Nephron progenitor cell (in vitro differentiated cells): ENCODE measurements around the gene RNASE13.

Experiments
- DNase-seq: peaks from one replicate; pipeline ENCODE4 v3.0.0; 2021
- H3K27ac Mint-ChIP-seq: 2 replicates; pipeline ENCODE4 v1.8.0; 2021; ENCODE audit warnings: mild to moderate bottlenecking, moderate library complexity, mixed read lengths
- H3K27me3 Mint-ChIP-seq: 2 replicates; pipeline ENCODE4 v1.8.0; 2021; ENCODE audit warnings: mild to moderate bottlenecking, low read depth, mixed read lengths; ENCODE audit not compliant: poor library complexity
- H3K36me3 Mint-ChIP-seq: 2 replicates; pipeline ENCODE4 v1.8.0; 2021; ENCODE audit warnings: low read depth, mixed read lengths
- H3K4me1 Mint-ChIP-seq: 2 replicates; pipeline ENCODE4 v1.8.0; 2021; ENCODE audit warnings: mixed read lengths
- H3K4me3 Mint-ChIP-seq: 2 replicates; pipeline ENCODE4 v1.8.0; 2021; ENCODE audit warnings: mild to moderate bottlenecking, moderate library complexity, mixed read lengths
- H3K9me3 Mint-ChIP-seq: 2 replicates; pipeline ENCODE4 v1.8.0; 2021; ENCODE audit warnings: mild to moderate bottlenecking, moderate library complexity, mixed read lengths
- CTCF ChIP-seq: fragments of 200-600 bp; sonication (generic); IDR thresholded peaks from 2 replicates; pipeline ENCODE4 v1.5.0; 2021; ENCODE audit warnings: antibody characterized with exemption

Gene RNASE13

DNA sequence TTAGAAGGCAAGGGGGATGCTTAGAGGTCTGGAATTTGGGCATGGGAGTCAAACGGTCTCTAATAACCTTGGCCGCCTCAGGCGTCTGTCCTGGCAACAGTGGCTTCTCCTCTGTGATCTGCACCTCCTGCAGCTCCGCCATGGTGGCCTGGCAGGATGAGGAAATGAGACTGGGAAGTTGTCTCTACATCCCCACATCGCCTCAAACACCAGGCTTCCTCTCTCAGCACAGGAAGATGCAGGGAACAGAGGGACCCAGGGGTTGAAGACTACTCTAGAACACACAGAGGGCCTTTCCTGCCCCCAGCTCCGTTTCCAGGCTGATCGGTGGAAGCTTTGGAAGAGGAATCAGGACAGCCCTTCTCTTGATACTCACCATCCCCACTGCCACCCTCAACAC, 11.4 kb downstream of the RNASE13 start:
- Mint-ChIP-seq H3K27me3 (peaks cover 38% of the 10 kb centered on the region), H3K27ac (no peak overlapping the region), H3K4me3 (peak overlapping the region; percentile 86), H3K36me3 (peaks cover 36% of the 10 kb centered on the region), H3K4me1 (peaks cover 57% of the 10 kb centered on the region), H3K9me3 (no peaks in the 10 kb centered on the region)
- no peak for TF ChIP-seq CTCF
- no peak for DNase-seq

- H3K27me3 Mint-ChIP-seq, result peaks cover 38% of the 10 kb centered on the region
- no peak for DNase-seq
- H3K9me3 Mint-ChIP-seq, result no peaks in the 10 kb centered on the region
- peaks cover 56% of the 10 kb centered on the region for H3K4me1 Mint-ChIP-seq
- TF ChIP-seq CTCF, result no peak
- peak overlapping the region; percentile 56 for H3K4me3 Mint-ChIP-seq
- H3K36me3 Mint-ChIP-seq, result peaks cover 36% of the 10 kb centered on the region
- no peak overlapping the region for H3K27ac Mint-ChIP-seq
Observed at GRCh38 chr14:21022686-21023085, 11.9 kb downstream of the RNASE13 start.

DNA sequence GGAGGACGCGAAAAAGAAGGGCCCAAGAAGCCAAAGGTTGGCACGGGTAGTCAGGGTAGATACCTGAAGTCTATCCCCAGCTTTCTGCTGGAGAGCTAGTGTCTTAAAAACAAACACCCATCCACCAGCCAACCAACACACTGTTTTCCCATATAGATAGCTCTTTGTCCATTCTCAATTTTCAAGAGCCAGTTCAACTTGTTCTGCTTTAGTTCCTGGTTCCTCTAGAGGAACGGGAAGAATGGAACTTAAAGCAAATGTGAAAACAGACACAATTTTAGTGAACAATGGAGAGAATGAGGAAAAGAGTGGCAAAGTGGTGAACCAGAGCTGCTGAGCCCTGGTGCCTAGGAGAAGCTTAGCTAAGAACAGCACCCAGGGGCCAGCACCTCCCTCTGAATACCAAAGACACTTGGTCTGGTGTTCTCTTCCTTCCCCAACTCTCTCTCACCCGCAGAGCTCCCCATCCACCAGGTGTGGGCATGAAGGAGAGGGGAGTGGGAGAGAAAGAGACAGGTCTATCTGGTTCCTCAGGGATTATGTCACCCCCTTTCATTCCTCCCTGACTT, 13.5 kb downstream of the RNASE13 start:
- peaks cover 36% of the 10 kb centered on the region for H3K36me3 Mint-ChIP-seq

DNA sequence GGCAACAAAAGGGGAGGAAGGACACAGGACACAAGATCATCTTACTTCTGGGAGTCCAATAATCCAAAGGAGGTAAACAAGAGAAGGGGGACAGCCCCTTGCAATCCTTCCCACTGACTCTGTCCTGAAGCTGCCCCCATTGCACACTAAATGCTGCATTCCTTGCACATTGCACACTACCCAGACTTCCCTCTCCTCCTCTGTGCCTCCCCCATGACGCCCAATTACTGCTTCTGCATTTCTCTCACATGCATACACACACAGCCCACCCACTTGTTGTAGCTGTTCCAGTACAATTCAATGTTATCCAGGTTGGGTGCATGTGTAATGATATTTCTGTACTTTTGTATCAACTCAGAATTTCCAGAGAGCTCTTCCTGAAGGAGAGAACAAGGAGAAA, 15.2 kb downstream of the RNASE13 start:
- no peak overlapping the region for H3K4me3 Mint-ChIP-seq
- peaks cover 52% of the 10 kb centered on the region for H3K4me1 Mint-ChIP-seq
- peaks cover 38% of the 10 kb centered on the region for H3K27me3 Mint-ChIP-seq
- no peak for DNase-seq
- no peak for TF ChIP-seq CTCF
- no peak overlapping the region for H3K27ac Mint-ChIP-seq
- H3K36me3 Mint-ChIP-seq, result peaks cover 36% of the 10 kb centered on the region
- H3K9me3 Mint-ChIP-seq, result no peaks in the 10 kb centered on the region

More for the DNA sequence above, 13.5 kb downstream of the RNASE13 start:
- H3K4me3 Mint-ChIP-seq, result no peak overlapping the region
- no peak overlapping the region for H3K27ac Mint-ChIP-seq
- no peaks in the 10 kb centered on the region for H3K9me3 Mint-ChIP-seq
- no peak for DNase-seq
- no peak for TF ChIP-seq CTCF
- H3K4me1 Mint-ChIP-seq, result peaks cover 40% of the 10 kb centered on the region
- H3K27me3 Mint-ChIP-seq, result peaks cover 38% of the 10 kb centered on the region

GRCh38 chr14:21018781-21019180, 15.8 kb downstream of the RNASE13 start:
- Mint-ChIP-seq H3K4me1 (peaks cover 47% of the 10 kb centered on the region), H3K4me3 (no peak overlapping the region), H3K27ac (no peak overlapping the region), H3K36me3 (peaks cover 36% of the 10 kb centered on the region), H3K27me3 (peaks cover 38% of the 10 kb centered on the region), H3K9me3 (no peaks in the 10 kb centered on the region)
- no peak for TF ChIP-seq CTCF
- DNase-seq, result no peak

DNA sequence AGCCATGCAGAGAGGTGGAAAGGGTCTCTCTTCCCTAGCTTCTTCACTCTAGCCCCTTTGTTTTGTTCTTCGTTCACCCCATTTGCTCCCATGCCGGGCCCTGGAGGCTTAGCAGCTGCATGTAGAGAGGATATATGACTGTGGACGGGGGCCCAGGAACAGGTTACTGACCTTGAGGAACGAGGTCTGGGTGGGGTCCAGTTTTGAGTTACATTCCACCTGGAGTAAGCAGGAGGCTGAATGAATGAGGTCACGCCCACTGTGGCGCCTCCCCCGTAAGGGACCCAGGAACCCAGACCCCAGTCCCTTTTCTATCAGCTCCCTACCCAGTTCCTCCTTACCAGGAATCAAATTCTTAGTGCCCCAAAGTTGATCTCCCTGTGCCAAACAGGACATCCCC, 16.3 kb downstream of the RNASE13 start:
- no peak for TF ChIP-seq CTCF
- peaks cover 36% of the 10 kb centered on the region for H3K36me3 Mint-ChIP-seq
- H3K9me3 Mint-ChIP-seq, result no peaks in the 10 kb centered on the region
- no peak overlapping the region for H3K27ac Mint-ChIP-seq
- peaks cover 43% of the 10 kb centered on the region for H3K4me1 Mint-ChIP-seq
- peaks cover 38% of the 10 kb centered on the region for H3K27me3 Mint-ChIP-seq
- no peak overlapping the region for H3K4me3 Mint-ChIP-seq
- no peak for DNase-seq
